OCI-LY3 (cell line): Measurements from ENCODE around the gene CDH8.

Source experiments
- CTCF ChIP-seq: fragments of 200-600, 300-600 bp; sonication (generic); IDR thresholded peaks from 2 replicates; pipeline ENCODE4 v1.5.1; 2014; ENCODE audit warnings: antibody characterized with exemption, low read length, low read depth
- EZH2phosphoT487 ChIP-seq: fragments of 200-600 bp; shearing (Covaris generic); IDR thresholded peaks from 2 replicates; pipeline ENCODE4 v1.6.1; 2018; ENCODE audit warnings: antibody characterized with exemption, mixed run types, low read depth

GRCh38 chr16:61901689-61902088, 134.5 kb downstream of the CDH8 start:
- TF ChIP-seq CTCF = no peak
- TF ChIP-seq EZH2phosphoT487 = no peak
